ELR (cell line): Measurements from ENCODE around the gene MATR3.
"Not testable (repeated sequence)": the region's sequence is repeated elsewhere in the genome, so short reads cannot be mapped to it uniquely, and the experiment has no call there.

Source experiments
- DNase-seq: peaks from one replicate; pipeline ENCODE4 v3.0.0-alpha.2; 2015; ENCODE audit warnings: low read depth

MATR3 gene

DNA sequence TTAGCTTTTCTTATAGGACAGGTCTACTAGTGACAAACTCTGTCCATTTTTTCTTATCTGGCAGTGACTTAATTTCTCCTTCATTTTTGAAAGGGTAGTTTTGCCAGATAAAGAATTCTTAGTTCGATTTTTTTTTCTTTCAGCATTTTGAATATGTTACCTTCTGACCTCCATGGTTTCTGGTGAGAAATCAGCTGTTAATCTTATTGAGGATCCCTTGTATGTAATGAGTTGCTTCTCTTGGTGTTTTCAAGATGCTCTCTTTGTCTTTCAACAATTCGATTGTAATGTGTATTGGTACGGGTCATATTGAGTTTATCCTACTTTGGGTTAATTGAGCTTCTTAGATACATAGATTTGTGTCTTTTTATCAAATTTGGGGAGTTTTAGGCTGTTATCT lies 60.6 kb downstream of the MATR3 start:
- no peak for DNase-seq

DNA sequence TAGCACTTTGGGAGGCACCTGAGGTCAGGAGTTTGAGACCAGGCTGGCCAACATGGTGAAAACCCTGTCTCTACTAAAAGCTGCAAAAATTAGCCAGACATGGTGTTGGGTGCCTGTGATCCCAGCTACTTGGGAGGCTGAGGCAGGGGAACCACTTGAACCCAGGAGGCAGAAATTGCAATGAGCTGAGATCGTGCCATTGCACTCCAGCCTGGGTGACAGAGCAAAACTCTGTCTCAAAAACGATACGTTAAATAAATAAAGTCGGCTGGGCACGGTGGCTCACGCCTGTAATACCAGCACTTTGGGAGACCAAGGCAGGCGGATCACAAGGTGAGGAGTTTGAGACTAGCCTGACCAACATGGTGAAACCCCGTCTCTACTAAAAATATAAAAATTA lies 62.4 kb downstream of the MATR3 start:
- DNase-seq: not testable (repeated sequence)

DNA sequence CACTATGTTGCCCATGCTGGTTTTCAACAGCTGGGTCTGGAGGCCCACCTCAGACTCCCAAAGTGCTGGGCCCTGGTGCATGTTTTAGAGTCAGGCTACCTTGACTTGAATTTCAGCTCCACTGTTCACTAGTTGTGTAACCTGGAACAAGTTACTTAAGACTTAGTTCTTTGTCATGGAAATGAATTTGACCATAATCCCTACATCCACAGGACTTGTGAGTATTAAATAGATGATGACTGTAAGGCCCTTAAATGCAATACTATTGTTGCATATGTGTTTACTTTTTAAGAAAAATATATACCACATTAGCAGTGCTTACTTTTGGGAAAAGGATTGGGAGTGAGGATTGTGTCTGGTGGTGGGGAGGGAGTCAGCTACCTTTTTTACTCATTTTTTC lies 64.5 kb downstream of the MATR3 start:
- no peak for DNase-seq

DNA sequence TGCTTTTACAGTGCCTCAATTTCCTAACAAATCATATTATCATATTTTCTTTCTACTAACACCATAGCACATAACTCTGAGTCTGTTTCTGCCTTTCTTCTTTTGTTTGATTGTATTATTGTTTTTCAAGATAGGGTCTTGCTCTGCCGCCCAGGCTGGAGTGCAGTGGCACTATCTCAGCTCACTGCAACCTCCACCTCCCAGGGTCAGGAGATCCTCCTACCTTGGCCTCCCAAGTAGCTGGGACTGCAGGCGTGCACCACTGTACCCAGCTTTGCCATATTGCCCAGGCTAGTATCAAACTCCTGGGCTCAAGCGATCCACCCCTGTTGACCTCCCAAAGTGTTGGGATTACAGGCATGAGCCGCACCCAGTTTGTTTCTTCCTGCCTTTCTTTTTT lies 66.8 kb downstream of the MATR3 start:
- DNase-seq: no peak

DNA sequence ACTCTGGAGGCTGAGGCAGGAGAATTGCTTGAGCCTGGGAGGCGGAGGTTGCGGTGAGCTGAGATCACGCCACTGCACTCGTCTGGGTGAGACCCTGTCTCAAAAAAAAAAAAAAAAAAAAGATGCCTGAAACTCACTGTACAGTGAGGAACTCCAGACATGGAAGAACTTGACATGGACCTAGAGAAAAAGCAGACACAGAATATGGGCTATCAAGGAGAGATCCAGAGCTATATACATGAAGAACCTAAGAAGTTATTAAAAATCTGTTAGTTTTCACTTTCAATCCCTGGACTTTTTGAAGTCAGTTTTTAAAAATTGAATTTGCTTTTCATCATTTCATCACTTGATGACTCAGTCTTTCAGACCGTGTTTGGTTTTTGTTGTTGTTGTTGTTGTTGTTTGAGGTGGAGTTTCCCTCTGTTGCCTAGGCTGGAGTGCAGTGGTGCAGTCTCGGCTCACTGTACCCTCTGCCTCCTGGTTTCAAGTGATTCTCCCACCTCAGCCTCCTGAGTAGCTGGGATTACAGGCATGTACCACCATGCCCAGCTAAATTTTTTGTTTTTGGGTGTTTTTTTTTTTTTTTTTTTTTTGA lies 68.4 kb downstream of the MATR3 start:
- no peak for DNase-seq

DNA sequence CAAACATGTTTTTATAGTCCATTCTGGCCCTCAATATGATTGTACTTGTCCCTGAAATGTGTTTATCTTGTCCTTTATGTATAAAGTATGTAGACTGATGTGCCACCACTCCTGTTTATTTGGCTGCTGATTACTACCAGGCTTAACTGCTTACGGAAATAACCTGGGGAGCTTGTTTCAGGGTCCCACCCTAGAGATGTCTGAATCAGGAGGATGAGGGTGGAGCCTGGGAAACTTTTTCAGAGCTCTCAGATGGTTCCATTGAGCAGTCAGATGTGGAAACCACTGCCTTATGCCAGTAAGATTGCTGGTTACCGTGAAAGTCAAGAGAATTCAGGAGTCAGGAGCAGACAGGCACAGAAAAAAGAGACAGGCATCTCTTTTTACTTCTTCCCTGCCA lies 70.4 kb downstream of the MATR3 start:
- DNase-seq: no peak

DNA sequence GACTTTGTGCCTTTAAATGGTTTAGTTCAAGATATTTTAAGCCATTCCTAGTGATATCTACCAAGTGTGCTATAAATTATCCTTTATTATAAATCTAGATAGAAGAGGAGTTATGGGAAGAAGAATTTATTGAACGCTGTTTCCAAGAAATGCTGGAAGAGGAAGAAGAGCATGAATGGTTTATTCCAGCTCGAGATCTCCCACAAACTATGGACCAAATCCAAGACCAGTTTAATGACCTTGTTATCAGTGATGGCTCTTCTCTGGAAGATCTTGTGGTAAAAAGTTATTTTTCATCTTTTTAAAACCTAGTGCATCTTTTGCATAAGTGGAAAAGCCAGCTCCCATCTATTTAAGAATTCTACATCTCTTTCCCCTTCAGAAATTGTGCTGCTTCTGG lies 70.9 kb downstream of the MATR3 start:
- no peak for DNase-seq

DNA sequence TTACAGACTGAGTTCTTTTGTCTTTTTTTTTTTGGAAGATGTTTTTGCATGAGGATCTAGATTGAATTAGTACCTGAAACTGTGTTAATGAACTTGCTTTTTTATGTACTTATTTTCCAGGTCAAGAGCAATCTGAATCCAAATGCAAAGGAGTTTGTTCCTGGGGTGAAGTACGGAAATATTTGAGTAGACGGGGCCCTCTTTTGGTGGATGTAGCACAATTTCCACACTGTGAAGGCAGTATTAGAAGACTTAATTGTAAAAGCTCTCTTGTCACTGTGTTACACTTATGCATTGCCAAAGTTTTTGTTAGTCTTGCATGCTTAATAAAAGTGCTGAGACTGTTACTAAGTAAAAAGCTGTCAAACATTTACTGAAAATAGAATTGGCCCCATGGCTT lies 75.1 kb downstream of the MATR3 start:
- DNase-seq: peak; percentile 40

DNA sequence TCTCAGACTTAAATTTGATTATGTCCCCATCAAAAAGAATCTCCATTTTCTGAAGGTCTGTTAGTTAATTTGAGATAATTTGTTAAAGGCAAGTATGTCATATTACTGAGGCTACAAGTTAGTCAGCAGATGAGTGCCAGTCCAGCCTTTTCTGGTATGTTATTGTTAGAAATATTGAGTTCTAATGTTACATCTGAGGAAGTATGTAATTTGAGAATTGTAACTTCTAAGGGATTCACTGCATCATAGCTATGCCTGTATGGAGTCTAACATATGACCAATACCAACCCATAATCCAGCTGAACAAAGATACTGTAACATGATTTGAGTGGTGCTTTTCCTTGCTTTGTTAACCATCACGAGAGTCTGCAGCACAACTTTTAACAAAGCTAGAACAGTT lies 75.6 kb downstream of the MATR3 start:
- no peak for DNase-seq

DNA sequence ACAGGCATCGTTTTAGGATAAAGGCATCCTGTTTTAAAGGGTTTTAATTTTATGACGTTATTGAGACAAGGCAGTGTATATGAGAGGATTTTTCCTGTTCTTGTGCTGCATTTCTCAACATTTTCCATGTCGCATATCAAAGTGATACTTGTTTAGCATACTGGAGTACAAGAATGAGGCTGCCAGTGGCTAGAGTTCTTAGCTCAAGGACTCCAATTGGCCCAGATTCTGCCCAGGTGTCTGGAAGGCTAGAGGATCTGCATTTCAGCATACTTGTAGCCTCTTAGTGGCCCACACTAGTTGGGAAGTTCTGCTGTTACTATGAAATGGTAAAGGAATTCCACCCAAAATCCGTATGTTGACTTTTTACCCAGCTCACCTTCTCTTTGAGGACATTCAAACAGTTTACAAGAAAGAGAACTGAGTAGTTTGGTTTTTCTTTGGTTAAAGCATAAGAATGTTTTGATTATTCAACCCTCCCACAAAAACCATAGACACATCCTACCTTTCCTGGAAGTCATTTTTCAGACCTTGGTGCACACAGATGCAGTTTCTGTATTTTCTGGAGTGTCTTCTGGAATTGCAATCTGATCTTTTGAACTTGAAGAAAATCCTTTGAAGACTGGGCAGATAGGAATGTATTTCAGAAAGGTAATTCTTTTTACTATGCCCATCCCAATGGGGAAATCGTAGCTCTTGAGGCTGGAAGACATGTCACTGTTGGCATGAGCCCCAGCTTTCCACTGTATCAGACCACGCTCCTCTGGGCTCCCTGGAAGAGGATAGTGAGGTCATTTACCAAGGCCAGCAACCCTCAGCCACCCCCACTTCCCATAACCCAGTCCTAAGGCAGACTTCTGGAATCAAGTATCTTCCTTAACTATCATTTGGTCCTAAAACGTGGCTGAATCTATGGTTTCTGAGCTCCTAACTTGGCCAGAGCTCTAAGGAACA lies 78.2 kb downstream of the MATR3 start:
- no peak for DNase-seq

DNA sequence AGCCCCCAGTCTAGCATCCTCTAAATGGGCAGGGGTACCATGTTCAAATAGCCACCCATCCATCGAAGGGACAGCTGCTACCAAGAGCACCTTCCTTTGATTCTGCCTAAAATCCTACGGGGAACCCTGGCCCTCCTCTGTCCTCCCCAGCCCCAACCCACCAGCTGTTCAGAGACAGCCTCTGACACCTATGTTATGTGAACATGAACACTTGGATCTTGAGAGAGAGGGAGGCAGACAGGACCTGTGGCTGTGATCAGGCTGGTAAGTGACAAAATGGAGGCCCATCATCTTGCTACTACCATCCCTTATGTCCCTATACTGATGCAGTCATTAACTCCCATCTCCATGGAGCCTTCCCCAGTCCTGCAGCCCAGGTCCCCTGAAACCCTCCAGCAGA lies 81.4 kb downstream of the MATR3 start:
- DNase-seq: no peak

DNA sequence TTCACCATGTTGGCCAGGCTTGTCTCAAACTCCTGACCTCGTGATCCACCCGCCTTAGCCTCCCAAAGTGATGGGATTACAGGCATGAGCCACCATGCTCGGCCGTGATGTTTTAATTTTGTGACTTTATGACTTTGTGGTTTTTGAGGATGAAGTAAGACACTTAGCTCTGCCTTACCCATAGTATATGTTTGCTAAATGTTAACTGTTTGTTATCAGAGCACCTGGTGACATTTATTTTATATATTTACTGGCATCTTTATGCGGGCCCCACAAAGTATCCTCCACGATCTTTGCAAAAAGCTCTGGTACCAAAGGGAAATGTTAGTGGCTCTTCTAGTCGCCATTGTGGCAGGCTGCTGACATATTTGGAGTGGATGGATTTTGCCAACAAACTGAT lies 82.8 kb downstream of the MATR3 start:
- DNase-seq: no peak

DNA sequence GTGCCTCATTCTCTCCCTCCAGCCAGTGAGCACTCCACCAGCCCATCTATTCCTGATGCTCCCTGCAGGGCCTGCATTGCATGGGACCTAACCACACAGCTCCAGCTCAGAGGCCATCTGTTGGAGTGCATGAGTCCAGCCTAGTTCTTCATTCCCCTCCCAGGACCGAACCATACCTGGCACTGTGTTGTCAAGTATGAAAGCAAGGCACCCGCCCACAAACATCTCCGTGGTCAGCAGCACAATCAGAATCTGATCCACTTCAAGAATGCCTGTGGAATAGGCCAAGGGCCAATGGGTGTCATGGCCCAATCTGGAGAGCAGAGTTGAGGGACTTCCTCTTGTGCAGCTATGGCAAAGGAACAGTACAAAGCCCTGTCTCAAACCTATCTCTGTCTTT lies 83.7 kb downstream of the MATR3 start:
- no peak for DNase-seq

DNA sequence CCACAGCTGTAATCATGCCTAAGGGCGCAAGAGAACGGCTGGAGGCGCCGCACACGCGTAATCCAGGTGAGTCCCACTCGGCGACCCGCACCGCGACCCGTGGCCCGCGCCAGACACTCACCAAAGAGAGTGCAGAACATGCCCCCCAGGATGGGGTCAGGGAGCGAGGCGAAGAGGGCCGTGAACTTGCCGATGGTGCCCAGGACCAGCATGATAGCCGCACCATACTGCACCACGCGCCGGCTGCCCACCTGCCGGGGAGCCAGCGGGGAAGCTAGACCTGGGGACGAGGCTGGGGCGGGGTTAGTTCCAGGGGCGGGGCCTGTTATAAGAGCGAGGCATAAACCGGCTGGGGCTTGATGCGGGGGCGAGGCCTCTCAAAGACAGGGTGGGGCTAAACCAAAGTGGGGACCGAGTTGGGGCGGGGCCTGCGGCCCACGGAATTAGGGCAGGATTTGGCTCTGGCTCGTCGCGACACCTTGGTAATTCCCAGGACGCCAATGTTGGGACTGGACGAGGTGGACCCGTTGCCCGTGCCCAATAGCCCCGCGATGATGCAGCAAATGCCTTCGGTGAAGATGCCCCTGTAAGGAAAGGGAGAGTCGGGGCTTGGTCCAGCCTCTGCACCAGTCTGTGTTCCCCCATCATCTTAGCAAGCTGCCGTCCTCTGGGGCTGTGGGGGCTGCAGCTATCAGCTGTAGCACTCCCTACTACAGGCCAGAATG lies 84.7 kb downstream of the MATR3 start:
- DNase-seq: no peak

DNA sequence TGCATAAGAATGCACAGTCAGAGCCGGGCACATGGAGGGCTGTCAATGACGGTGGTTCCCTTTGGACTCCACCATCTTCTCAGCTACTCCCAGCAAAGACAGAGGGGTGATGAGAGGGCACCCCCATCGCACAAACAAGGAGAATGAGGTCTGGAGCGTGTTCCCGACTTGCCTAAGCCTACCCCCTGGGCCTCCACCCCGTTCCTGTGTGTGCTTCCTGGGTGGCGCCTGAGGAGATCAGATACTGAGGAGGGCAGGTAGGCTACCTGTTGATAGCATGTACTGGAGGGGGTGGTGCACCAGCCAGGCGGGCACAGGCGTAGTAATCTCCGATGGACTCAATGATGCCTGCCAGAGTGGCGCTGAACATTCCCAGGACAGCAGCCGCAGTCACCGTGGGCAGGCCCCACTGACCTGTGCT lies 85.4 kb downstream of the MATR3 start:
- no peak for DNase-seq

DNA sequence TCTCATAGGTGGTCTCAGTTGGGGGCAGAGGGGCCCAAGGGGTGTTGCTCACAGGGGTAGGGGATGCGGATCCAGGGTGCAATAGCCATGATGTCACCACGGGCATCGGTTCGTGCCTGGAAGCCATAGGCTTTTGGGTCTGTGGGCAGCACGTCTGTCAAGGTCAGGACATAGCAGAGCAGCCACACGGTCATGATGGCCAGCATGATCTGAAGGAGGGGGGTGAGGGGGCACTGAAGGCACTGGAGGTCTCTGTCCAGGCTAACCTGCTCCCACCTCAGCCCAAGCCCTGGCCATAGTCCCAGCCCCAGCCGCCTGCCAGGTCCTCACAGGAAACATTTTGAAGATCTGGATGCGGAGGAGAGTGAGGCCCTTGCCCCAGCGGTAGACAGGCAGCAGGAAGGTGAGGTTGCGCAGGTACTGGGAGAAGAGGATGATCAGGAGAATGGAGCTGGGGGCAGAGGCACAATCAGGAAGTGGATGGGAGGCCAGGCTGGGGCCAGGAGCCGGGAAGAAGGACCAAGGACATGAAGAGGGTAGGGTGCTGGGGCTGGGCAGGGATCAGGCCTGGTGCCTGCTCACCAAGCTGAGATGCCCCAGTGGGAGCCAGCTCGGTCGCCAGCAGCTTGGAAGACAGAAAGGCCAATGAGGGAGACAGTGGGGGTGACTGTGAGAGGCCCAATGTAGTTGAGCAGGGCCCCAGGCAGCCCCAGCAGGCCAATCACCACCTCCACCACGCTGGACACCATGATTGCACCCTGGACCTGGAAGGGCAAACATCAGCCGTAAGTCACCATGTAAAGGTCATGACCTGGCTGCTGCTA lies 86.3 kb downstream of the MATR3 start:
- no peak for DNase-seq
